Activated T-cell treated with anti-CD3 and anti-CD28 coated beads, Interleukin-2, amount 50 U/mL, for 24 hours (primary cell): Measurements from ENCODE around the gene CCDC69.

Experiments used
- DNase-seq: peaks from one replicate; pipeline ENCODE4 v3.0.0-alpha.2; 2020
- H3K27ac Mint-ChIP-seq: 2 replicates; pipeline ENCODE4 v1.8.0; 2020; ENCODE audit warnings: mild to moderate bottlenecking, mixed read lengths
- H3K27me3 Mint-ChIP-seq: 2 replicates; pipeline ENCODE4 v1.8.0; 2020; ENCODE audit warnings: mixed read lengths
- H3K36me3 Mint-ChIP-seq: 2 replicates; pipeline ENCODE4 v1.8.0; 2020; ENCODE audit warnings: low read depth, mixed read lengths
- H3K4me1 Mint-ChIP-seq: 2 replicates; pipeline ENCODE4 v1.8.0; 2020; ENCODE audit warnings: low read depth, mixed read lengths
- H3K4me3 Mint-ChIP-seq: 2 replicates; pipeline ENCODE4 v1.8.0; 2020; ENCODE audit warnings: mild to moderate bottlenecking, moderate library complexity, mixed read lengths
- H3K9me3 Mint-ChIP-seq: 2 replicates; pipeline ENCODE4 v1.8.0; 2020; ENCODE audit warnings: mixed read lengths

Gene CCDC69

GRCh38 chr5:151222054-151222789 lies 1.7 kb downstream of the CCDC69 start:
- Mint-ChIP-seq H3K36me3 (peaks cover 46% of the 10 kb centered on the region), H3K27ac (peak overlapping the region; percentile 90), H3K4me1 (peaks cover 73% of the 10 kb centered on the region), H3K9me3 (no peaks in the 10 kb centered on the region), H3K27me3 (no peaks in the 10 kb centered on the region), H3K4me3 (peak overlapping the region; percentile 87)
- no peak for DNase-seq

GRCh38 chr5:151221574-151221973 lies 2.3 kb downstream of the CCDC69 start:
- Mint-ChIP-seq H3K36me3 (peaks cover 50% of the 10 kb centered on the region), H3K4me1 (peaks cover 79% of the 10 kb centered on the region), H3K4me3 (peak overlapping the region; percentile 87), H3K9me3 (no peaks in the 10 kb centered on the region), H3K27me3 (no peaks in the 10 kb centered on the region), H3K27ac (peak overlapping the region; percentile 90)
- DNase-seq = no peak

- Mint-ChIP-seq H3K27me3 (no peaks in the 10 kb centered on the region), H3K4me3 (no peak overlapping the region), H3K27ac (peak overlapping the region; percentile 90), H3K9me3 (no peaks in the 10 kb centered on the region), H3K4me1 (peaks cover 85% of the 10 kb centered on the region), H3K36me3 (peaks cover 67% of the 10 kb centered on the region)
- DNase-seq = no peak
These were observed 4.1 kb downstream of the CCDC69 start for GRCh38 chr5:151219789-151220188.

GRCh38 chr5:151219138-151219537 lies 4.8 kb downstream of the CCDC69 start:
- Mint-ChIP-seq H3K9me3 (no peaks in the 10 kb centered on the region), H3K36me3 (peaks cover 73% of the 10 kb centered on the region), H3K4me3 (no peak overlapping the region), H3K27ac (peak overlapping the region; percentile 87), H3K27me3 (no peaks in the 10 kb centered on the region), H3K4me1 (peaks cover 86% of the 10 kb centered on the region)
- DNase-seq = no peak

GRCh38 chr5:151218177-151218576 lies 5.7 kb downstream of the CCDC69 start:
- H3K9me3 Mint-ChIP-seq = no peaks in the 10 kb centered on the region
- H3K27ac Mint-ChIP-seq = peak overlapping the region; percentile 87
- no peaks in the 10 kb centered on the region for H3K27me3 Mint-ChIP-seq
- H3K4me3 Mint-ChIP-seq = no peak overlapping the region
- DNase-seq = peak; percentile 22
- peaks cover 94% of the 10 kb centered on the region for H3K4me1 Mint-ChIP-seq
- H3K36me3 Mint-ChIP-seq = peaks cover 69% of the 10 kb centered on the region

GRCh38 chr5:151216781-151217180 lies 7.1 kb downstream of the CCDC69 start:
- Mint-ChIP-seq H3K9me3 (no peaks in the 10 kb centered on the region), H3K27ac (peak overlapping the region; percentile 67), H3K27me3 (no peaks in the 10 kb centered on the region)

GRCh38 chr5:151215546-151215880 lies 8.4 kb downstream of the CCDC69 start:
- peak; percentile 42 for DNase-seq
- Mint-ChIP-seq H3K27me3 (no peaks in the 10 kb centered on the region), H3K36me3 (peaks cover 69% of the 10 kb centered on the region), H3K27ac (peak overlapping the region; percentile 97), H3K9me3 (no peaks in the 10 kb centered on the region), H3K4me1 (peaks cover 89% of the 10 kb centered on the region), H3K4me3 (peak overlapping the region; percentile 82)

More at GRCh38 chr5:151216781-151217180, 7.1 kb downstream of the CCDC69 start:
- Mint-ChIP-seq H3K36me3 (peaks cover 75% of the 10 kb centered on the region), H3K4me1 (peaks cover 90% of the 10 kb centered on the region), H3K4me3 (no peak overlapping the region)
- DNase-seq = no peak

- H3K27me3 Mint-ChIP-seq = no peaks in the 10 kb centered on the region
- peaks cover 88% of the 10 kb centered on the region for H3K4me1 Mint-ChIP-seq
- DNase-seq = peak; percentile 54
- peak overlapping the region; percentile 97 for H3K27ac Mint-ChIP-seq
- peak overlapping the region; percentile 82 for H3K4me3 Mint-ChIP-seq
- no peaks in the 10 kb centered on the region for H3K9me3 Mint-ChIP-seq
- peaks cover 63% of the 10 kb centered on the region for H3K36me3 Mint-ChIP-seq
These were observed 9.0 kb downstream of the CCDC69 start for GRCh38 chr5:151214614-151215545.

GRCh38 chr5:151213803-151214613 lies 9.9 kb downstream of the CCDC69 start:
- Mint-ChIP-seq H3K9me3 (no peaks in the 10 kb centered on the region), H3K4me3 (peak overlapping the region; percentile 82), H3K27me3 (no peaks in the 10 kb centered on the region), H3K36me3 (peaks cover 57% of the 10 kb centered on the region), H3K27ac (peak overlapping the region; percentile 97), H3K4me1 (peaks cover 88% of the 10 kb centered on the region)
- DNase-seq = peak; percentile 83

GRCh38 chr5:151212406-151212798 lies 11.5 kb downstream of the CCDC69 start:
- H3K36me3 Mint-ChIP-seq = peaks cover 44% of the 10 kb centered on the region
- H3K4me1 Mint-ChIP-seq = peaks cover 87% of the 10 kb centered on the region
- H3K27ac Mint-ChIP-seq = peak overlapping the region; percentile 92
- DNase-seq = no peak
- H3K27me3 Mint-ChIP-seq = no peaks in the 10 kb centered on the region
- peak overlapping the region; percentile 82 for H3K4me3 Mint-ChIP-seq
- H3K9me3 Mint-ChIP-seq = no peaks in the 10 kb centered on the region

- Mint-ChIP-seq H3K36me3 (peaks cover 18% of the 10 kb centered on the region), H3K4me1 (peaks cover 73% of the 10 kb centered on the region), H3K4me3 (no peak overlapping the region), H3K27ac (peak overlapping the region; percentile 89), H3K27me3 (no peaks in the 10 kb centered on the region), H3K9me3 (no peaks in the 10 kb centered on the region)
- DNase-seq = peak; percentile 37
These were observed 15.4 kb downstream of the CCDC69 start for GRCh38 chr5:151208481-151208914.

GRCh38 chr5:151205411-151205810 lies 18.5 kb downstream of the CCDC69 start:
- Mint-ChIP-seq H3K4me1 (peaks cover 64% of the 10 kb centered on the region), H3K4me3 (no peak overlapping the region)

GRCh38 chr5:151204051-151204450 lies 19.8 kb downstream of the CCDC69 start:
- H3K9me3 Mint-ChIP-seq = no peaks in the 10 kb centered on the region
- no peak overlapping the region for H3K4me3 Mint-ChIP-seq
- H3K36me3 Mint-ChIP-seq = peaks cover 33% of the 10 kb centered on the region
- peaks cover 56% of the 10 kb centered on the region for H3K4me1 Mint-ChIP-seq
- DNase-seq = peak; percentile 16
- H3K27ac Mint-ChIP-seq = peak overlapping the region; percentile 71
- H3K27me3 Mint-ChIP-seq = no peaks in the 10 kb centered on the region

More at GRCh38 chr5:151205411-151205810, 18.5 kb downstream of the CCDC69 start:
- peak; percentile 28 for DNase-seq
- Mint-ChIP-seq H3K9me3 (no peaks in the 10 kb centered on the region), H3K27me3 (no peaks in the 10 kb centered on the region), H3K27ac (peak overlapping the region; percentile 56), H3K36me3 (peaks cover 23% of the 10 kb centered on the region)
